Activated CD4-positive, alpha-beta memory T cell treated with anti-CD3 and anti-CD28 coated beads, Interleukin-2, amount 10 ng/mL, durations not matched to agents 7 days and 5 days (primary cell): ENCODE measurements around the gene VPS4B. TPM values are rescaled to one million over a fixed set of nuclear protein-coding genes. Genes with fewer than 3 reads are reported as not detected.
A peak's percentile ranks its signal among the peaks of the same experiment; 100 is the strongest.

Source experiments
- CTCF ChIA-PET: fragments of 350-600 bp; sonication (Branson Sonifier 250); formaldehyde crosslinking; loops from one replicate; lab custom pipeline; 2021; ENCODE audit warnings: antibody characterized with exemption, inconsistent platforms; lab: Charles Lee
- POLR2A ChIA-PET: fragments of 350-600 bp; sonication (Branson Sonifier 250); formaldehyde crosslinking; loops from one replicate; lab custom pipeline; 2021; ENCODE audit warnings: antibody characterized with exemption; lab: Charles Lee
- DNase-seq: peaks from one replicate; pipeline ENCODE4 v3.0.0-alpha.2; 2020
- H3K27ac Mint-ChIP-seq: one replicate; pipeline ENCODE4 v1.8.0; 2021; ENCODE audit warnings: mild to moderate bottlenecking, mixed read lengths
- H3K27me3 Mint-ChIP-seq: one replicate; pipeline ENCODE4 v1.8.0; 2021; ENCODE audit warnings: mixed read lengths
- H3K36me3 Mint-ChIP-seq: one replicate; pipeline ENCODE4 v1.8.0; 2021; ENCODE audit warnings: low read depth, mixed read lengths
- H3K4me1 Mint-ChIP-seq: one replicate; pipeline ENCODE4 v1.8.0; 2021; ENCODE audit warnings: mixed read lengths
- H3K4me3 Mint-ChIP-seq: one replicate; pipeline ENCODE4 v1.8.0; 2021; ENCODE audit warnings: mild to moderate bottlenecking, mixed read lengths
- H3K9me3 Mint-ChIP-seq: one replicate; pipeline ENCODE4 v1.8.0; 2021; ENCODE audit warnings: mixed read lengths
- total RNA-seq, 2 experiments: library from RNA; stranded (reverse); gene quantifications; one replicate each; pipeline ENCODE4 v1.2.3, GENCODE V29; 2021

The VPS4B gene
- total RNA-seq, 2 experiments from 2014 or later, result 72.4 to 77.0 TPM

GRCh38 chr18:63446266-63446665 lies 24.0 kb upstream of the VPS4B start:
- H3K4me1 Mint-ChIP-seq, result no peaks in the 10 kb centered on the region
- H3K36me3 Mint-ChIP-seq, result no peaks in the 10 kb centered on the region
- no peak overlapping the region for H3K4me3 Mint-ChIP-seq
- no peak for DNase-seq
- H3K27ac Mint-ChIP-seq, result no peak overlapping the region
- H3K9me3 Mint-ChIP-seq, result no peaks in the 10 kb centered on the region
- CTCF ChIA-PET, result interaction anchor here (2.2 kb wide), 1 partner anchor 9 kb away, joined by 7 read pairs; no protein-coding TSS in a partner anchor
- H3K27me3 Mint-ChIP-seq, result peaks cover 5% of the 10 kb centered on the region
- POLR2A ChIA-PET, result no interaction called here

GRCh38 chr18:63445037-63445436 lies 22.8 kb upstream of the VPS4B start:
- Mint-ChIP-seq H3K4me1 (no peaks in the 10 kb centered on the region), H3K36me3 (no peaks in the 10 kb centered on the region), H3K9me3 (no peaks in the 10 kb centered on the region), H3K4me3 (no peak overlapping the region), H3K27me3 (peaks cover 9% of the 10 kb centered on the region), H3K27ac (no peak overlapping the region)
- POLR2A ChIA-PET, result no interaction called here
- CTCF ChIA-PET, result interaction anchor here (0.6 kb wide), 1 partner anchor 70 kb away, joined by 5 read pairs; no protein-coding TSS in a partner anchor
- DNase-seq, result no peak

GRCh38 chr18:63444580-63444979 lies 22.3 kb upstream of the VPS4B start:
- no peak overlapping the region for H3K4me3 Mint-ChIP-seq
- H3K27ac Mint-ChIP-seq, result no peak overlapping the region
- H3K9me3 Mint-ChIP-seq, result no peaks in the 10 kb centered on the region
- DNase-seq, result no peak
- H3K4me1 Mint-ChIP-seq, result no peaks in the 10 kb centered on the region
- ChIA-PET CTCF (interaction anchor here (0.6 kb wide), 1 partner anchor 70 kb away, joined by 5 read pairs; no protein-coding TSS in a partner anchor), POLR2A (no interaction called here)
- no peaks in the 10 kb centered on the region for H3K36me3 Mint-ChIP-seq
- peaks cover 13% of the 10 kb centered on the region for H3K27me3 Mint-ChIP-seq

GRCh38 chr18:63443829-63444228 lies 21.6 kb upstream of the VPS4B start:
- POLR2A ChIA-PET, result no interaction called here
- Mint-ChIP-seq H3K36me3 (no peaks in the 10 kb centered on the region), H3K27me3 (peaks cover 16% of the 10 kb centered on the region), H3K9me3 (no peaks in the 10 kb centered on the region), H3K4me3 (no peak overlapping the region), H3K4me1 (peaks cover 2% of the 10 kb centered on the region), H3K27ac (no peak overlapping the region)
- no peak for DNase-seq
- CTCF ChIA-PET, result no interaction called here

DNA sequence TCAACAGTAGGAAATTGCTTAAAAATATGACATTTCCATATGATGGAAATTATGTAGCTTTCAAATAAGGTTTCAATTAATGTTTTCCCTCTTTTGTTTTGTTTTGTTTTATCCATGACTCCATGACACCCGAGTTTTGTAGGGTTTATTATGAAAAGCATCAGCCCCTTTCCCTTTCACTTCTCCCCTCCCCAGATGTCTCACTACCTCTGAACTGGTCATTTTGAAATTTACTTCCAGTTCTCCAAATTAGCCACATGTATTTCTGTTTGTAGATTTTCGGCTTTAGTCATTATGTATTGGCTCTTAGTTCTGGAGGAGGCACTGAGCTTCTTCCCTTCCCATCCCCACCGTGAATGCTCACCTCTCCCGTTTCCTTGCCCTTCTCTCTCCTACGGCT lies 18.6 kb upstream of the VPS4B start:
- peaks cover 2% of the 10 kb centered on the region for H3K4me1 Mint-ChIP-seq
- no peak for DNase-seq

DNA sequence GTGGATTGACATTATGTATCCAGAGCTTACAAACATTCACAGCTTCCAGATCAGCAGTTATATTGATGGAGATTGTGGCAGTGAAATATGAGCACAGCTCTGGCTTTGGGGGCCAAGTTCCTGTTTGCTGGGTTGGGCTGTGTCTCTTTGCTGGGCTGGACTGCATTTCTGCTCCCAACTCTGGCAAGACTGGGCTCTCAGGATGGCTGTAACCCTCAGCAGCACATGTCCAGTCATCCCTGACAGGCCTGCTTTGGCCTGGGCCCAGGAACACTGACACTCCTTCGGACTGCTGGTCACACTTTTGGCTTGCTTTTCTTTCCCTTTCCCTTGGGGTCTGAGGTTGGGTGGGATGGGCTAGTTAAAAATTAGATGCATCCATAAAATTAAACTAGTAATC lies 17.9 kb upstream of the VPS4B start:
- no peak overlapping the region for H3K4me3 Mint-ChIP-seq
- no peaks in the 10 kb centered on the region for H3K36me3 Mint-ChIP-seq
- H3K27ac Mint-ChIP-seq, result no peak overlapping the region
- CTCF ChIA-PET, result interaction anchor here (1.0 to 6.1 kb wide), 16 partner anchors 17 to 725 kb away, joined by 3 to 57 read pairs (median 8); partner anchors contain the start of genes BCL2 and PHLPP1
- no peak for DNase-seq
- POLR2A ChIA-PET, result interaction anchor here (0.6 kb wide), 1 partner anchor 8 kb away, joined by 3 read pairs; no protein-coding TSS in a partner anchor
- peaks cover 2% of the 10 kb centered on the region for H3K4me1 Mint-ChIP-seq
- H3K27me3 Mint-ChIP-seq, result peaks cover 26% of the 10 kb centered on the region
- H3K9me3 Mint-ChIP-seq, result no peaks in the 10 kb centered on the region

More for the DNA sequence above, 18.6 kb upstream of the VPS4B start:
- Mint-ChIP-seq H3K4me3 (no peak overlapping the region), H3K9me3 (no peaks in the 10 kb centered on the region), H3K27me3 (peaks cover 24% of the 10 kb centered on the region), H3K27ac (no peak overlapping the region), H3K36me3 (no peaks in the 10 kb centered on the region)
- POLR2A ChIA-PET, result no interaction called here
- CTCF ChIA-PET, result interaction anchor here (0.7 to 6.1 kb wide), 7 partner anchors 26 to 1154 kb away, joined by 3 to 57 read pairs (median 18); no protein-coding TSS in a partner anchor

DNA sequence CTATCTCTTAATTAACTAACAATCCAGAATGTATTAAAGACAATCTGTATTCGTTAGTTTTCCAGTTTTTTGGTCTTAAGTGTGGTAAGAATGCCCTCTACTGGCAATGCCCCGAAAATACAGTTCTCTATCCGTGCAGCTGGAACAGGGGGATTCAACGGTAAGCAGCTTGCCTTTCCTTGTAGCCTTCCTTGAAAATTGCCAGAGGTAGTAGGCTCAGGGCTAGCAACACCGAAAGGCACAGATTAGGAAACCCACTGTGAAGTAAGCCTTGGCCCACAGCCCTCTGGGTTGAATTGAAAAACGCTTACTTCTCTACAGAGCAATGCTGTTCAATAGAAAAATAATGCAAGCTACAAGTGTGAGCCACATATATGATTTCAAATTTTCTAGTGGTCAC lies 17.1 kb upstream of the VPS4B start:
- H3K4me1 Mint-ChIP-seq, result peaks cover 2% of the 10 kb centered on the region
- no peaks in the 10 kb centered on the region for H3K9me3 Mint-ChIP-seq
- POLR2A ChIA-PET, result interaction anchor here (0.7 to 1.2 kb wide), 3 partner anchors 30 to 100 kb away, joined by 3 to 7 read pairs (median 3); no protein-coding TSS in a partner anchor

GRCh38 chr18:63438181-63438580 lies 15.9 kb upstream of the VPS4B start:
- no peak for DNase-seq
- Mint-ChIP-seq H3K9me3 (no peaks in the 10 kb centered on the region), H3K36me3 (no peaks in the 10 kb centered on the region), H3K27ac (no peak overlapping the region), H3K4me1 (peaks cover 2% of the 10 kb centered on the region), H3K4me3 (no peak overlapping the region), H3K27me3 (peaks cover 33% of the 10 kb centered on the region)
- CTCF ChIA-PET, result interaction anchor here (0.6 to 6.1 kb wide), 23 partner anchors 9 to 480 kb away, joined by 3 to 57 read pairs (median 6); partner anchors contain the start of genes BCL2 and VPS4B
- POLR2A ChIA-PET, result interaction anchor here (1.0 to 1.1 kb wide), 2 partner anchors 10 to 16 kb away, joined by 3 to 4 read pairs; partner anchors contain the start of gene VPS4B

More for the DNA sequence above, 17.1 kb upstream of the VPS4B start:
- peaks cover 26% of the 10 kb centered on the region for H3K27me3 Mint-ChIP-seq
- peak; percentile 48 for DNase-seq
- CTCF ChIA-PET, result interaction anchor here (0.6 to 6.1 kb wide), 41 partner anchors 8 to 724 kb away, joined by 3 to 57 read pairs (median 5); partner anchors contain the start of genes BCL2, PHLPP1 and VPS4B
- H3K36me3 Mint-ChIP-seq, result no peaks in the 10 kb centered on the region
- no peak overlapping the region for H3K4me3 Mint-ChIP-seq
- no peak overlapping the region for H3K27ac Mint-ChIP-seq

GRCh38 chr18:63433334-63433866 lies 11.1 kb upstream of the VPS4B start:
- POLR2A ChIA-PET, result no interaction called here
- Mint-ChIP-seq H3K4me1 (no peaks in the 10 kb centered on the region), H3K27ac (no peak overlapping the region), H3K36me3 (no peaks in the 10 kb centered on the region), H3K9me3 (no peaks in the 10 kb centered on the region), H3K27me3 (peaks cover 42% of the 10 kb centered on the region), H3K4me3 (no peak overlapping the region)
- no peak for DNase-seq
- CTCF ChIA-PET, result interaction anchor here (1.7 kb wide), 1 partner anchor 417 kb away, joined by 4 read pairs; no protein-coding TSS in a partner anchor

DNA sequence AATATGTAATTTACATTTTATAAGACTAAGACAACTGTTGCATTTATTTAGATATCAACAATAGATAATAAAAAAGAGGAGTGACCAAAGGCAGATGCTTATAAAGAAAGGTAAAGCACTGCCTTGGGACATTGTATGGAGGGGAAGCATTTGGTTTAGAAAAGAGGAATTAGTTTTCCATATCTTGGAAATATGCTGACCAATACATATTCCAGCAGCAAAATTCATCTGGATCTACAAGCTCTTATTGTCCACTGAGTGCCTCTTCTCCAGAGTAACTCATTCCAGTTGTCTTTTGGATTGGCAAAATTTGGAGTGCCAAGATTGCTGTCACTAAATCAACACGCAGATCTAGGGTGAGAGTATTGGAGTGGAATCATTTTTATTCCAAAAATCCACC lies 8.9 kb upstream of the VPS4B start:
- Mint-ChIP-seq H3K27me3 (peaks cover 36% of the 10 kb centered on the region), H3K36me3 (no peaks in the 10 kb centered on the region), H3K4me1 (peaks cover 8% of the 10 kb centered on the region), H3K4me3 (no peak overlapping the region), H3K27ac (no peak overlapping the region), H3K9me3 (no peaks in the 10 kb centered on the region)
- DNase-seq, result no peak
- ChIA-PET CTCF (interaction anchor here (1.2 kb wide), 1 partner anchor 8 kb away, joined by 5 read pairs; no protein-coding TSS in a partner anchor), POLR2A (interaction anchor here (0.8 kb wide), 1 partner anchor 9 kb away, joined by 3 read pairs; no protein-coding TSS in a partner anchor)

DNA sequence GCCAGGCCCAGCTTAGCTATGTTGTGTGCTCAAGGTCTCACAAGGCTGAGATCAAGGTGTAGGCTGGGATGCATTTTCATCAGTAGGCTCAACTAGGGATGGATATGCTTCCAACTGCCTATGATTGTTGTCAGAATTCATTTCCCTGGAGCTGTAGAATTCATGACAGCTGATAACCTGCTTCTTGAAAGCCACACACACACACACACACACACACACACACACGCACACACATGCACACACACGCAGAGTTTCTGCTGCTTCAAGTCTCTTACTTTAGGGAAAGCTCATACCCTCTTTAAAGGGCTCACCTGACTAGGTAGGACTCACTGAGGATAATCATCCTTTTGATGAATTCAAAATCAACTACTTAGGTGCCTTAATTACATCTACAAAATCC lies 8.2 kb upstream of the VPS4B start:
- Mint-ChIP-seq H3K27ac (no peak overlapping the region), H3K4me1 (peaks cover 8% of the 10 kb centered on the region), H3K36me3 (no peaks in the 10 kb centered on the region), H3K27me3 (peaks cover 34% of the 10 kb centered on the region), H3K9me3 (no peaks in the 10 kb centered on the region), H3K4me3 (no peak overlapping the region)
- CTCF ChIA-PET, result interaction anchor here (1.2 kb wide), 1 partner anchor 9 kb away, joined by 5 read pairs; no protein-coding TSS in a partner anchor
- no peak for DNase-seq
- POLR2A ChIA-PET, result interaction anchor here (0.8 kb wide), 1 partner anchor 8 kb away, joined by 3 read pairs; no protein-coding TSS in a partner anchor

- POLR2A ChIA-PET, result interaction anchor here (1.3 kb wide), 1 partner anchor 10 kb away, joined by 3 read pairs; no protein-coding TSS in a partner anchor
- H3K27ac Mint-ChIP-seq, result no peak overlapping the region
- H3K4me3 Mint-ChIP-seq, result no peak overlapping the region
- no peak for DNase-seq
- CTCF ChIA-PET, result interaction anchor here (2.1 to 2.2 kb wide), 2 partner anchors 11 to 109 kb away, joined by 5 to 7 read pairs; no protein-coding TSS in a partner anchor
- H3K36me3 Mint-ChIP-seq, result peaks cover 5% of the 10 kb centered on the region
- H3K4me1 Mint-ChIP-seq, result peaks cover 19% of the 10 kb centered on the region
- H3K27me3 Mint-ChIP-seq, result peaks cover 24% of the 10 kb centered on the region
- no peaks in the 10 kb centered on the region for H3K9me3 Mint-ChIP-seq
Measured at GRCh38 chr18:63427558-63427957, 5.3 kb upstream of the VPS4B start.

DNA sequence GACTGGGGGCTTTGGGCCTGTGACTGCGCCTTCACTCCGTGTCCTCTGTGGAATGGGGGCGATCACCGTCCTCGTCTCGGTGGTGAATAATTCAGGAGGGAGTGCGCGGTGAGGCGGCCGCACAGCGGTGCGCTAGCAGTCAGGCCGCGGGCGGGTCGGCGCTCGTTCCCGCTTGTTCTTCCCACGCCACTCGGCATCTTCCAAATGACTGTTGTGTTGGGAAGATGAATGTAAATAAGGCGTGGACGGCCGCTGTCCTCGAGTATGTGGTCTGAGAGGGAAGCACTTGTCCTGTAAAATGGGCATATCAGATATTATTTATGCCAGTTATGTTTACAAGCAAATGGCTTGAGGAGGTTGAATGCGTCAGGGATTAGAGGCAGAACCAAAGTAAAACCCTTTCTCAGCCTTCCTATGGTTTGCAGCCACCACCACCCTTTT lies 608 bp upstream of the VPS4B start:
- CTCF ChIA-PET, result interaction anchor here (0.9 to 3.5 kb wide), 5 partner anchors 14 to 105 kb away, joined by 3 to 17 read pairs (median 4); no protein-coding TSS in a partner anchor

More for the DNA sequence above, 608 bp upstream of the VPS4B start:
- Mint-ChIP-seq H3K36me3 (peaks cover 26% of the 10 kb centered on the region), H3K4me3 (peak overlapping the region; percentile 89), H3K27me3 (no peaks in the 10 kb centered on the region), H3K9me3 (no peaks in the 10 kb centered on the region), H3K27ac (peak overlapping the region; percentile 91), H3K4me1 (peaks cover 41% of the 10 kb centered on the region)
- DNase-seq, result no peak
- POLR2A ChIA-PET, result interaction anchor here (0.6 to 5.6 kb wide), 19 partner anchors 8 to 405 kb away, joined by 3 to 83 read pairs (median 3); partner anchors contain the start of genes BCL2 and KDSR
